HEK293T (cell line): ENCODE measurements around the gene UBE3B.

Experiments
- BHLHE40 ChIP-seq: fragments of 450-650 bp; IDR thresholded peaks from 2 replicates; pipeline ENCODE4 v1.6.1; 2016; ENCODE audit warnings: mild to moderate bottlenecking, moderate library complexity, borderline replicate concordance
- ELF4 ChIP-seq: fragments of 450-650 bp; IDR thresholded peaks from 2 replicates; pipeline ENCODE4 v1.6.1; 2017; ENCODE audit warnings: antibody characterized with exemption
- FOXM1 ChIP-seq: fragments of 450-650 bp; IDR thresholded peaks from 2 replicates; pipeline ENCODE4 v1.6.1; 2017; ENCODE audit warnings: mild to moderate bottlenecking, borderline replicate concordance
- HDGF ChIP-seq: fragments of 450-650 bp; IDR thresholded peaks from 2 replicates; pipeline ENCODE4 v1.6.1; 2017; ENCODE audit warnings: antibody characterized with exemption, borderline replicate concordance
- LEF1 ChIP-seq: fragments of 450-650 bp; IDR thresholded peaks from 2 replicates; pipeline ENCODE4 v1.6.1; 2017; ENCODE audit warnings: mild to moderate bottlenecking, borderline replicate concordance
- NFRKB ChIP-seq: fragments of 450-650 bp; IDR thresholded peaks from 2 replicates; pipeline ENCODE4 v1.6.1; 2016; ENCODE audit warnings: mild to moderate bottlenecking, moderate library complexity
- PKNOX1 ChIP-seq: fragments of 450-650 bp; IDR thresholded peaks from 2 replicates; pipeline ENCODE4 v1.6.1; 2016
- SUZ12 ChIP-seq: fragments of 450-650 bp; IDR thresholded peaks from 2 replicates; pipeline ENCODE4 v1.6.1; 2016; ENCODE audit warnings: mild to moderate bottlenecking
- TARDBP ChIP-seq: fragments of 450-650 bp; IDR thresholded peaks from 2 replicates; pipeline ENCODE4 v1.6.1; 2016
- ZNF384 ChIP-seq: fragments of 450-650 bp; IDR thresholded peaks from 2 replicates; pipeline ENCODE4 v1.6.1; 2016

GRCh38 chr12:109539508-109539907 is 62.1 kb downstream of the UBE3B start:
- TF ChIP-seq TARDBP (no peak), FOXM1 (no peak), ZNF384 (no peak), SUZ12 (no peak), BHLHE40 (no peak), HDGF (no peak), NFRKB (no peak), PKNOX1 (no peak), LEF1 (no peak), ELF4 (no peak)
